SK-N-MC (cell line): ENCODE results near the gene IGSF9B.

ENCODE experiments used
- EZH2 ChIP-seq: fragments of 200-600 bp; sonication (generic); IDR thresholded peaks from one replicate; pipeline ENCODE4 v1.6.1; 2017; ENCODE audit warnings: antibody characterized with exemption
- FOXP2 ChIP-seq: optimal IDR thresholded peaks from 2 replicates; pipeline ENCODE3; 2011; ENCODE audit warnings: mild to moderate bottlenecking, moderate library complexity; ENCODE audit not compliant: insufficient read depth; ENCODE audit errors: extremely low read length, control extremely low read depth
- POLR2AphosphoS5 ChIP-seq: IDR thresholded peaks from 2 replicates; pipeline ENCODE4 v1.6.1; 2012; ENCODE audit warnings: mild to moderate bottlenecking, low read depth, low read length, borderline replicate concordance

- TF ChIP-seq POLR2AphosphoS5 (no peak), EZH2 (no peak), FOXP2 (no peak)
Measured at GRCh38 chr11:133907841-133908241, 48.9 kb downstream of the IGSF9B start.
